ENCODE data around the gene HJURP.

- TF ChIP-seq, protein P1, sequence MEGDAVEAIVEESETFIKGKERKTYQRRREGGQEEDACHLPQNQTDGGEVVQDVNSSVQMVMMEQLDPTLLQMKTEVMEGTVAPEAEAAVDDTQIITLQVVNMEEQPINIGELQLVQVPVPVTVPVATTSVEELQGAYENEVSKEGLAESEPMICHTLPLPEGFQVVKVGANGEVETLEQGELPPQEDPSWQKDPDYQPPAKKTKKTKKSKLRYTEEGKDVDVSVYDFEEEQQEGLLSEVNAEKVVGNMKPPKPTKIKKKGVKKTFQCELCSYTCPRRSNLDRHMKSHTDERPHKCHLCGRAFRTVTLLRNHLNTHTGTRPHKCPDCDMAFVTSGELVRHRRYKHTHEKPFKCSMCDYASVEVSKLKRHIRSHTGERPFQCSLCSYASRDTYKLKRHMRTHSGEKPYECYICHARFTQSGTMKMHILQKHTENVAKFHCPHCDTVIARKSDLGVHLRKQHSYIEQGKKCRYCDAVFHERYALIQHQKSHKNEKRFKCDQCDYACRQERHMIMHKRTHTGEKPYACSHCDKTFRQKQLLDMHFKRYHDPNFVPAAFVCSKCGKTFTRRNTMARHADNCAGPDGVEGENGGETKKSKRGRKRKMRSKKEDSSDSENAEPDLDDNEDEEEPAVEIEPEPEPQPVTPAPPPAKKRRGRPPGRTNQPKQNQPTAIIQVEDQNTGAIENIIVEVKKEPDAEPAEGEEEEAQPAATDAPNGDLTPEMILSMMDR (conservative IDR thresholded peaks at IDR 0.05; ENCODE audit: low read depth, low read length): no peak
- no peak for TF ChIP-seq EZH2 (IDR thresholded peaks at IDR 0.05; ENCODE audit: low read length, unreplicated experiment)
- no peak for TF ChIP-seq EZH2phosphoT487 (IDR thresholded peaks at IDR 0.05; ENCODE audit: borderline replicate concordance, low read length)
Measured at GRCh38 chr2:233855345-233855744, 1.0 kb upstream of the HJURP start.
